Stimulated activated CD4-positive, alpha-beta T cell treated with anti-CD3 and anti-CD28 coated beads, Interleukin-12 subunit alpha, Interleukin-12 subunit beta, amount 100 ng/mL, for 4 hours (primary cell): ENCODE measurements around the gene LRCH3.
"Not testable (repeated sequence)": the region's sequence is repeated elsewhere in the genome, so short reads cannot be mapped to it uniquely, and the experiment has no call there.

Experiments used
- DNase-seq: peaks from one replicate; pipeline ENCODE4 v3.0.0-alpha.2; 2020

Gene LRCH3

DNA sequence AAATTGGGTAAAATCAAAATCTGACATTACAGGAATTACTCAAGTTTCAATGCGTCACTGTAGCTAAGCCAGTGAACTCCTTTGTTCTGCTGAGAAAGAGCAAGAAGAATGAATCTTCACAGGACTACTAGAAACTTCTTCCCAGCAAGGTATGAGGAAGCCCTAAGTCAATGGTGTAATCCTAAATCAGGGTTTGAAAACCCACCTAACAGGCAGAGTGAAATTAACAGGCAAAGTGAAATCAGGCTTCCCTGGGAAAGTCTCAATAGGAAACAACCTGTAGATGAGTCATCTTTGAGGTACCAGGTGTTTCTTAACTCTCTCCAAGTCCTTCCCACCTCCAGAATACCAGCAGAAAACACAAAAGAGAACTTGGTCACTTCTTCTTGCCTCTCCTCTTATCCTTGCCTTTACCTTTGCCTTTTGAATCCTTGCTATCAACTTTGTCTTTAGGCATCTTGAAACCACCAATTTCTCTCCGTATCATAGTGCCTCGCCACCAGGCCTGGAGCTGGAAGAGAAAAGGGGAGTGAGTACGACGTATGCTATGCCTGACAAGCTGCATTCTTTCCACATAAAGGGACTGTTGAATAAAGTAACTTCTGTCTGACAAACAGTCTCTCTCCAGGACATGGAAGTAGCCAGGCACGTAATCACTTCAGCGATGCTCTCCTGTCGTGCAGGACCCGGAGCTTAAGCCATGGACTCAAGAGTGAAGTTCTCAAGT, 98.3 kb downstream of the LRCH3 start:
- DNase-seq, result no peak

DNA sequence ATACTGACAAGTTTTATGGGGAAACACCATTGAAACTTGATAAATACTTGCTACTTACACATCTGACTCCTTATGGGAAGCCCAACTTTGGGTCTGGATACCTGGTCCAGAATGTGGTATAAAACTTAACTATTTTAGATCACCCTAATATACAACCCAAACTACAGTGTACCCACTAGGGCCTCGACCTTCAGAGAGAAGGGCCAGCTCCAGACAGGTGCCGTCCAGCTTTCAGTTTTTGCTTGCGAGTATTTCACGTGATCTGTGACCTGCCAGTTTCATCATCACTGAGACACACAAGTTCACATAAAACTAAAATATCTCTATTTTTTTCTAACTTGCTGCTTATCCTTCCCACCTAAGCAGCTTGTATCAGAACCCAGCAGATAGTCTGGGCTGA, 99.6 kb downstream of the LRCH3 start:
- DNase-seq, result no peak

DNA sequence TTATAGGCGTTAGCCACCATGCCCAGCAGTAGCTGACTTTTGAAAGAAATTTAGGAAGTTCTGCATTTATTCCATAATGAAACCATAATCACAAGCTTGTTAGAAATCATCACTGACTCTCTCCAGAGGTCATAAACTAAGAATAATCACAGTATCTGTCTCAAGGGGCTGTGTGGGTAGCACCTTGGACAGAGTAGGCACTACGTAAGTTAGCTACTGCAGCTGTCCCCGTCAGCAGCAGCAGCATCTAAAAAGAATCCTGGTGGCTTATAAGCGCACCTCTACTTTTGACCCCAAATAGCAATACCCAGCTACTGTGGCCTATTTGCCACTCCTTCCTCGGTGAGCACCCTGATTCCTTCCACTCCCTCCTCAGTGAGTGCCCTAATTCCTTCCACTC, 101.1 kb downstream of the LRCH3 start:
- no peak for DNase-seq

DNA sequence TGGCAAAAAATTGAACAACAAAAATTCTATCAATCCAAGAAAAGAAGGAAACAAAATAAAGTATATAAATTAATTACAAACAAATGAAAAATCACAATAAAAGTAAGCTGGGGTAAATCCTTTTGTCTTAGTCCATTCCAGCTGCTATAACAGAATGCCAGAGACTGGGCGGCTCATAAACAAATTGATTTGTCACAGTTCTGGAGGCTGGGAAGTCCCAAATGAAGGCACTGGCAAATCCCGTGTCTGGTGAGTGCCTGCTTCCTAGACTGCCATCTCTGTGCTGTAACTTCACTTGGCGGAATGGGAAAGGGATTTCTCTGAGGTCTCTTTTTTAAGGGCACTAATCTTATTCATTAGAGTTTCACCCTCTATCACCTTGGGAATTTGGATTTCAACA, 105.4 kb downstream of the LRCH3 start:
- DNase-seq, result no peak

GRCh38 chr3:197899833-197900478, 108.9 kb downstream of the LRCH3 start:
- DNase-seq, result no peak

GRCh38 chr3:197901626-197902025, 110.6 kb downstream of the LRCH3 start:
- DNase-seq, result no peak

DNA sequence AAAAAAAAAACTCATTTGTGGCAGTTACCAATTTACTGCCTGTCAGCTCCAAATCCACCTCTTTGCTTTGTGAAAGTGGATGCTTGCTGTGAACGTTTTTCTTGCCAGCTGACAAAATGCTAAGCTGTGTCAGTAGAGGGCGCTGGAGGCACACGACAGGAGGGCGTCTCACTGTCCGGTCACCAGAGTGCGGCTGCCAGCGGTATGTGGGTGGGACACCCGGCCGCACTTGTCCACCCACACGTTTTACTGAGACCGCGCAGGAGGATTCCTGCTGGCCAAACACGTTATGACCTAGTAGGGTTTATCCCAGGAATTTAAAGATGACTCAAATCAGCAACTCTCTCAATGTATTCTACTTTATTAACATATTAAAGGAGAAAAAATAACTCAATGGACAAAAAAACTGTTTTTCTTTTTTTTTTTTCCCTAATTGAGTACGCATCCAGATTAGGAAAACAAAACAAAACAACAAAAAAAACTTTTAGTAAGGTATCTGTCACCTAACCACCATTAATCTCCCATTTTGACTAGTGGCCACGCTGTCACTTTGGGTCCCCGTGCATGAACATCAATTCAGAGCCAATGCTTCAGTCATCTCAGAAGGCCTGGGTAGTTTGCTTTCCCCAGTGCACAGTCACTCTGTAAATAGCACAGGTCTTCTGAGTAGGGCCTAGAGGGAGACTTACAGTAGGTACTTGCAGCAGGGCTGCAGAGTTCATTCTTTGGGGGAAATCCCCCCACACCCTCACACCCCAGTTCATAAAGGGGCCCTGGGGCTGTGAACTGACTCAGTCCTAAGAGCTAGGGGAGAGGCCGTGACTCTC, 115.2 kb downstream of the LRCH3 start:
- peak; percentile 73 for DNase-seq

DNA sequence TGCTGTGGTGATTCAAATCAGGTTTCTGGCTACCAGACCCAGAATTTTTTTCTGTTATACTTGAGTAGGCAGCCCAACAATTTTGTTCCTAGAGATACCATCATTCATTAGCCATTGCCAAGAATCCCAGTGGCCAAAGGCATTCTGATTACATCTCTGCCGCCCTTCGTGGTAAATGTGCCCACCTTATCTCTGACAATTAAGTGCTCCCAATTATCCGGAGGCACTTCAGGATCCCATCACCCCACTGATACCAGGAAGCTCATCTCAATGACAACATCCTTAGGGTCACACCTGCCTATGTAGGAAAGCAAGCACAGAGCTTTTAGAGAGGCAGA, 115.8 kb downstream of the LRCH3 start:
- DNase-seq, result no peak

- no peak for DNase-seq
These were observed 116.1 kb downstream of the LRCH3 start for GRCh38 chr3:197907196-197907595.

GRCh38 chr3:197908550-197908949, 117.5 kb downstream of the LRCH3 start:
- not testable (repeated sequence) for DNase-seq

DNA sequence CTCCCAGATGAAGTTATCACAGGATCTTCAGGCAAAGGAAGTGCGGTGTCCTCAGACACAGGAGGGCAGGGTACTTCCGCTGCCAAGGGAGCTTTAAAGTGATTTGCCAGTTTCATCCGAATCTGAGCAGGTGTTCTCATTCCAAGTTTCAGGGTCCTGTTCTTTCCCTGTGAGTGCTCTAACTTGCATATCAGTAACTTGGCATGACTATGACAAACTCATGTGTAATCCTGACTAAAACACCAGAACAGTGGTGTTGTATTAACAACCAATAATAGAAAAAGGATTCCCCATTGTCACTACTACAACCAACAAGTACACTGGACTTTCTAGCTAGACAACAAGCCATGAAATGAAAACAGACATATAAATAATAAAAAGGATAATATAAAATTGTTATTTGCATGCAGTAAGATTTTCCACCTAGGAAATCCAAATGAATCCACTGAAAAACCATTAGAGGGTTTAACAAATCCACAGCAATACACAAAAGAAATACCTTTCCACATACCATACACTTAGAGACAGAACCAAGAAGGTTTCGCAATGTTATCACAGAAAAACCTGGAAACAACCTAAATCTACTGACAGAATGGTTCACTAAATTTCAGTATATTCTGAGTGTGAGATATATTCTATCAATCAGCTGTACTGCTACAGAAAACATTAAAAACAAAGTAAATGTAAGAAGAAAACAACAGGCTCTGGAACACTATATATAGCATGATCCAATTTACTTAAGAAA, 118.1 kb downstream of the LRCH3 start:
- no peak for DNase-seq

- no peak for DNase-seq
These were observed 121.9 kb downstream of the LRCH3 start for GRCh38 chr3:197912741-197913476.

DNA sequence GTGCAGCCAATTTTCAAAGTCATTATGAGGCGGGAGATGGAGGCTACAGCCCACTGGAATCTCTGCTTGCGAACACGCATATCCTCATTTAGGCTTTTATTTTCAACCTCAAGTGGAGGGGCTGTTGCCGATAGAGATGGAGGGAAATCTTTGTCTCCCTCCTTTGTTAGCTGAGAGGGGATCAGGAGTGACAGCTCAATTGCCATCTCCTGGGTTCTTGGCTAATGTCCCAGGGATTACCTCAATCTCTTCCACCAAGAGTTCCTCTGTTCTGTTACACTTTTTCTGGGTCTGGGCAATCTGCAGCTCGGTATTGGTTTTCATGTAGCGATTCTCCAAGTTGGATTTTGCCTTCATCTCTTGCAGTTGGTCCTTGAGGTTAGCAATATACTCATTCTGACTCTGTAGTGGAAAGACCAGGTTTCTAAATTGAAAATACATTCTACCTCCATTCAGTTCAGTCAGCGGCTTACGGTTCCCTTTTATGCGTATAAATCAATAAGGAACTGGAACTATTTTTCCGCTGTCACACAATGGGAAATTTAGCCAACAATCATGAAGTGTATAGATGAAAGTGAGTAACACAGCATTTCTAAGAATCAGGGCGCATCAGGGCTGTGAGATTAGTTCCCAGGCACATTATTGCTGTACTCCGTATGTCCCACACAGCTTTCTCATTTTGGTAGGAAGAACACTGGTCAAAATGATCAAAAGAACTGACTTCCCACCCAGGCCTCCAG, 122.8 kb downstream of the LRCH3 start:
- DNase-seq, result no peak

GRCh38 chr3:197921429-197922275, 130.6 kb downstream of the LRCH3 start:
- DNase-seq, result not testable (repeated sequence)

GRCh38 chr3:197926418-197926817, 135.4 kb downstream of the LRCH3 start:
- no peak for DNase-seq

- not testable (repeated sequence) for DNase-seq
These were observed 136.5 kb downstream of the LRCH3 start for GRCh38 chr3:197927578-197927977.

GRCh38 chr3:197936819-197937384, 145.8 kb downstream of the LRCH3 start:
- no peak for DNase-seq
